Astrocyte (in vitro differentiated cells and primary cell): ENCODE measurements around the gene GSPT1. TPM values are rescaled to one million over a fixed set of nuclear protein-coding genes. Genes with fewer than 3 reads are reported as not detected.

Experiments
- DNase-seq: peaks from one replicate; pipeline ENCODE4 v3.0.0-alpha.2; 2010; ENCODE audit warnings: low read depth
- FAIRE-seq: peaks from 2 replicates; lab custom pipeline; 2011; peaks lifted over from hg19 to GRCh38; lab: Jason Lieb, UNC
- H2AFZ ChIP-seq: 2 replicates; pipeline ENCODE4 v1.6.0; 2012; ENCODE audit warnings: low read depth, low read length, inconsistent platforms
- H3K27ac ChIP-seq: 2 replicates; pipeline ENCODE4 v1.5.1; 2011; ENCODE audit warnings: low read depth, low read length, inconsistent platforms
- H3K27me3 ChIP-seq: 2 replicates; pipeline ENCODE4 v1.6.0; 2011; ENCODE audit warnings: low read length, inconsistent platforms; ENCODE audit not compliant: insufficient read depth
- H3K36me3 ChIP-seq: 2 replicates; pipeline ENCODE4 v1.5.1; 2011; ENCODE audit warnings: low read length, inconsistent platforms; ENCODE audit not compliant: insufficient read depth
- H3K4me1 ChIP-seq: 2 replicates; pipeline ENCODE4 v1.5.1; 2011; ENCODE audit warnings: low read length, inconsistent platforms; ENCODE audit not compliant: insufficient read depth
- H3K4me2 ChIP-seq: 2 replicates; pipeline ENCODE4 v1.6.0; 2012; ENCODE audit warnings: low read length, inconsistent platforms
- H3K4me3 ChIP-seq: 2 replicates; pipeline ENCODE4 v1.5.1; 2011; ENCODE audit warnings: low read depth, mild to moderate bottlenecking, low read length, inconsistent platforms; ENCODE audit not compliant: insufficient read depth
- H3K79me2 ChIP-seq: 2 replicates; pipeline ENCODE4 v1.6.0; 2012; ENCODE audit warnings: mild to moderate bottlenecking, low read length, inconsistent platforms; ENCODE audit not compliant: insufficient read depth
- H3K9ac ChIP-seq: 2 replicates; pipeline ENCODE4 v1.6.0; 2012; ENCODE audit warnings: mild to moderate bottlenecking, low read length, inconsistent platforms
- H3K9me3 ChIP-seq: 2 replicates; pipeline ENCODE4 v1.5.1; 2012; ENCODE audit warnings: low read depth, mild to moderate bottlenecking, low read length, inconsistent platforms; ENCODE audit not compliant: insufficient read depth
- H4K20me1 ChIP-seq: 2 replicates; pipeline ENCODE4 v1.6.0; 2012; ENCODE audit warnings: low read length, inconsistent platforms; ENCODE audit not compliant: insufficient read depth
- H3K27ac Mint-ChIP-seq: one replicate; pipeline ENCODE4 v1.8.0; 2021; ENCODE audit warnings: mild to moderate bottlenecking, mixed read lengths; ENCODE audit not compliant: unreplicated experiment
- H3K27me3 Mint-ChIP-seq: one replicate; pipeline ENCODE4 v1.8.0; 2021; ENCODE audit warnings: low read depth, mixed read lengths; ENCODE audit not compliant: unreplicated experiment
- H3K36me3 Mint-ChIP-seq: one replicate; pipeline ENCODE4 v1.8.0; 2021; ENCODE audit warnings: low read depth, mixed read lengths; ENCODE audit not compliant: unreplicated experiment
- H3K4me1 Mint-ChIP-seq: one replicate; pipeline ENCODE4 v1.8.0; 2021; ENCODE audit warnings: low read depth, mixed read lengths; ENCODE audit not compliant: unreplicated experiment
- H3K4me3 Mint-ChIP-seq: one replicate; pipeline ENCODE4 v1.8.0; 2021; ENCODE audit warnings: mild to moderate bottlenecking, moderate library complexity, mixed read lengths; ENCODE audit not compliant: unreplicated experiment
- H3K9me3 Mint-ChIP-seq: one replicate; pipeline ENCODE4 v1.8.0; 2021; ENCODE audit warnings: mild to moderate bottlenecking, mixed read lengths; ENCODE audit not compliant: unreplicated experiment
- EZH2 ChIP-seq: IDR thresholded peaks from 2 replicates; pipeline ENCODE4 v1.6.1; 2012; ENCODE audit warnings: mild to moderate bottlenecking, low read length, inconsistent platforms; ENCODE audit not compliant: insufficient read depth
- total RNA-seq: library from RNA; stranded (reverse); gene quantifications from 2 replicates; pipeline ENCODE4 v1.2.1, GENCODE V29; 2021
- TF ChIP-seq, protein P1 (sequence below): IDR thresholded peaks from 2 replicates; pipeline ENCODE4 v1.5.1; 2011; ENCODE audit warnings: low read depth, mild to moderate bottlenecking, inconsistent platforms, low read length, moderate library complexity; ENCODE audit not compliant: insufficient read depth

The GSPT1 gene
- total RNA-seq, 1 donor from 2014 or later, result 173 TPM

DNA sequence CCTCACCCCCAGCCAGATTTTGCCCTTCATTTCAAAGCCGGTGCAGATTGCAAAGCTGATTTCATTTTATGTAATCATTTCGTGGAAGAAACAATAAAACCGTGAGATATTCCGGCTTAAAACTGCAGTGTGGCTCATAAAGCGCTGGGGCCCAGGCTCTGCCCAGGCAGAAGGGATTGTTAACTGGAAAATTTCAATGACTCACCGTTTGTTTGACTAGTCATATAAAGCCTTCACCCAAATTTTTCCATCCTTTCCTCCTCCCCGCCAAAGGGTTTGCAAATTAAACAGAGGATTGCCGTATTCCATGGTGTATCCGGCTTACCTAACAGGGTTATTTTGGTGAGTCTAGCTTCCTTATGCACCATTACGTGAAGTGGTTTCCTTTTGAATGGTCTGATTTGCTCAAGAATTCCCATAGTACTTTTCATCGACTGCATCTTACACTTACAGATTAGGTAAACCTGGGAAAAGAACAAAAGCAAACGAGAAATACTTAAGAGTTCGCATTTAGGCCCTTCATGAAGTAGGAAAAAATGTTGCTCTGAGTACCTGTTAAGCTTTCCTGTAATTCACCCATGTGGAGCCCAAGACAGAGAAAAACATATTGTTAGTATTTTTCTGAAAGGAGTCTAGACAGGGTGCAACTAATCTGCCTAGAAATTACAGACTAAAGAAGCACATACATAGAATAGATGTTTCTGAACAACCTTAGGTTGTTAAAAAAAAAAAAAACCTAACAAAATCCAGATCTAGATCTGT is 949 bp upstream of the GSPT1 start:
- Histone ChIP-seq H2AFZ (peak overlapping the region; percentile 88), H3K9ac (peak overlapping the region; percentile 96)
- FAIRE-seq, result no peak

DNA sequence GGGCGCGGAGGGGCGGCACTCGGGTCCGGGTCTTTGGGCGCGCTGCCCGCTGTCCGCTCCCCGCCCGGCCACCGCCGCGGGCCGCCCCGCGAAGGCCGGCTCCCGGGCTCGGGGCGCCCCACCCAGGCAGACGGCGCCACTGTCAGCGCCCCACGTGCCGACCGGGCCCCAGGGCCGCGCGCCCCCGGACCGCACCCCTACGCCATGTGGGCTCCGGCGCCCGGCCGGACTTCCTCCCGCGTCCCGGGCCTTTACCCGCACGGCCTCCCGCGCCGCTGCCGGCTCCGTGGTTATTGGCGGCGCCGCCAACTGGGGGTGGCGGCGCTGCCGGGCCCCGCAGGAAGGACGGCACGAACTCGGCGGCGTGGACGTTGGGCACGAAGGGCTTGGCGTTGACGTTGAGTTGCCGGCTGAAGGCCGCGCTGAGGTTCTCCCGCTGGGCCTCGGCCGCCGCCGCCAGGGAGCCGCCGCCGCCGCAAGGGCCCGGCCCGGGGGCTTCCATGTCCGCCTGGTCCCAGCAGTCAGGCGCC is 577 bp downstream of the GSPT1 start:
- Histone ChIP-seq H3K4me3 (peak overlapping the region; percentile 84), H3K79me2 (peaks cover 53% of the 10 kb centered on the region), H3K4me2 (peak overlapping the region; percentile 95), H2AFZ (peak overlapping the region; percentile 74), H4K20me1 (peaks cover 44% of the 10 kb centered on the region), H3K27ac (peak overlapping the region; percentile 85), H3K9ac (peak overlapping the region; percentile 96), H3K36me3 (no peaks in the 10 kb centered on the region), H3K27me3 (peaks cover 5% of the 10 kb centered on the region), H3K9me3 (no peaks in the 10 kb centered on the region), H3K4me1 (peaks cover 20% of the 10 kb centered on the region)
- Mint-ChIP-seq H3K9me3 (no peaks in the 10 kb centered on the region), H3K36me3 (no peaks in the 10 kb centered on the region), H3K27ac (no peak overlapping the region), H3K4me1 (peaks cover 28% of the 10 kb centered on the region), H3K4me3 (peak overlapping the region; percentile 98), H3K27me3 (no peaks in the 10 kb centered on the region)
- FAIRE-seq (no peak), DNase-seq (no peak)
- TF ChIP-seq, protein P1, sequence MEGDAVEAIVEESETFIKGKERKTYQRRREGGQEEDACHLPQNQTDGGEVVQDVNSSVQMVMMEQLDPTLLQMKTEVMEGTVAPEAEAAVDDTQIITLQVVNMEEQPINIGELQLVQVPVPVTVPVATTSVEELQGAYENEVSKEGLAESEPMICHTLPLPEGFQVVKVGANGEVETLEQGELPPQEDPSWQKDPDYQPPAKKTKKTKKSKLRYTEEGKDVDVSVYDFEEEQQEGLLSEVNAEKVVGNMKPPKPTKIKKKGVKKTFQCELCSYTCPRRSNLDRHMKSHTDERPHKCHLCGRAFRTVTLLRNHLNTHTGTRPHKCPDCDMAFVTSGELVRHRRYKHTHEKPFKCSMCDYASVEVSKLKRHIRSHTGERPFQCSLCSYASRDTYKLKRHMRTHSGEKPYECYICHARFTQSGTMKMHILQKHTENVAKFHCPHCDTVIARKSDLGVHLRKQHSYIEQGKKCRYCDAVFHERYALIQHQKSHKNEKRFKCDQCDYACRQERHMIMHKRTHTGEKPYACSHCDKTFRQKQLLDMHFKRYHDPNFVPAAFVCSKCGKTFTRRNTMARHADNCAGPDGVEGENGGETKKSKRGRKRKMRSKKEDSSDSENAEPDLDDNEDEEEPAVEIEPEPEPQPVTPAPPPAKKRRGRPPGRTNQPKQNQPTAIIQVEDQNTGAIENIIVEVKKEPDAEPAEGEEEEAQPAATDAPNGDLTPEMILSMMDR, result no peak
- TF ChIP-seq EZH2, result no peak

More for the DNA sequence above, 949 bp upstream of the GSPT1 start:
- no peaks in the 10 kb centered on the region for H3K36me3 Mint-ChIP-seq
- Histone ChIP-seq H3K4me2 (peak overlapping the region; percentile 95), H3K79me2 (peaks cover 38% of the 10 kb centered on the region), H3K36me3 (no peaks in the 10 kb centered on the region), H3K4me3 (peak overlapping the region; percentile 84), H4K20me1 (peaks cover 31% of the 10 kb centered on the region), H3K9me3 (no peaks in the 10 kb centered on the region), H3K27ac (peak overlapping the region; percentile 42), H3K27me3 (peaks cover 5% of the 10 kb centered on the region), H3K4me1 (peaks cover 14% of the 10 kb centered on the region)
- DNase-seq, result peak; percentile 55
- no peaks in the 10 kb centered on the region for H3K9me3 Mint-ChIP-seq
- no peak for TF ChIP-seq EZH2
- TF ChIP-seq, protein P1, result no peak
- H3K4me3 Mint-ChIP-seq, result peak overlapping the region; percentile 85
- peak overlapping the region; percentile 87 for H3K27ac Mint-ChIP-seq
- H3K4me1 Mint-ChIP-seq, result peaks cover 19% of the 10 kb centered on the region
- H3K27me3 Mint-ChIP-seq, result no peaks in the 10 kb centered on the region
